HG03457 (cell line): Measurements from ENCODE around the gene BLCAP.
A peak's percentile ranks its signal among the peaks of the same experiment; 100 is the strongest.
"Not testable (repeated sequence)": the region's sequence is repeated elsewhere in the genome, so short reads cannot be mapped to it uniquely, and the experiment has no call there.

Source experiments
- ATAC-seq: cut with Tn5 transposase; IDR thresholded peaks from one replicate; pipeline ENCODE4 v1.9.1; 2021; ENCODE audit warnings: moderate number of reproducible peaks; ENCODE audit not compliant: unreplicated experiment

BLCAP gene

DNA sequence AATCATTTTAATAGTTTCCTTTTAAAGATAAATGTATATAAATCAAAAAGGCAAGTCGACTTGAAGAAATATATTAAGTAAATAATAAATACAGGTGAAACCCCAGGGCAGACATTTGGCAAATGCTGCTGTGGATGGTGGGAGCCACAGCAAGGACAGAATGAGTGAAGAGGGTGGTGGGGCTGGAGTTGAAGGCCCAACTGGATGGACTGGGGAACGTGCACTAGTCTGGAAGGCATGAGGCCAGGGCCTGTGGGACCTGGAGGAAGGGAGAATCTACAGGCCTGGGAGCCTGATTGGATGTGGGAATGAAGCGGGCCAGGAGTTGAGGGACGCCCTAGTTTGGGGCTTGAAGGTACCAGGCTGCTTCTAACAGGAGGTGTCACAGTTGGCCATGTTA lies 30.6 kb upstream of the BLCAP start:
- no peak for ATAC-seq

DNA sequence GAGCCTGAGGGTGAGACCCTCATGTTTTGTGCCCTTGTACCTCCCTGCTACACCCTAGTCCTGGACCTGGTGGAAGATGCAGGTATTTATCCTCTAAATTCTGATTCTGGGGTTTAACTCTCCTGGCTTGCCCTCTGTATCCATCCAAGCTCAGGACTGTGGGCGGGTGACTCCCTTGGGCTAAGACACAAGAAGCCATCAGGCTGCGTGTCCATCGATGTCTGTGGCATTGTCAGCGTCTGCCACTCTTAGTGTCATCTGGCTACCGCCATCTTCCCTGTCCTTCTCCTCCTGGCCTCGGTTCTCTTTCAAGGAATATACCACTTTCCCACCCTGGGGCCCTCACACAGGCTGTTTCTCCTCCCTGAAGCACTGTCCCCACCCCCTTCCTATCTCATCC lies 28.9 kb upstream of the BLCAP start:
- ATAC-seq, result no peak

DNA sequence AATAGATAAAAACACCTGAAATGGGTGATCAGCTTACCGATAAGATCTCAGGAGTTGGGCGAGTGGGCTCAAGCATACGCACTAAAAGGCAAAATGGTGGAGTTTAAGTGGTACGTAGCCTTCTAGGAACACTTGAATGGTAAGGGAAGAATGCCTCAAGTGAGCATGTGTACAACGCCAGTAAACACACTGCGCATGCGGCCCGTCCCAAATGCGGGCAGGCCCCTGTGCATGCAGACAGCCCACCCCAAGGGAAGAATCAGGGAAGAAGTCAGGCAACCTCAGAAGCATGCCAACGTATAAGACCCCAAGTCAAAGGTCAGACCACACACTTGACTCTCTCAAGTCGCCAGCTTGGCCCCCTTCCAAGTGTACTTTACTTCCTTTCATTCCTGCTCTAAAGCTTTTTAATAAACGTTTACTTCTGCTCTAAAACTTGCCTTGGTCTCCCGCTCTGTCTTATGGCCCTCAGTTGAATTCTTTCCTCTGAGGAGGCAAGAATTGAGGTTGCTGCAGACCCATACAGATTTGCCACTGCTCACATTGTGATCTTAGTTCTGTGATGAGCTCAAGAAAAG lies 27.1 kb upstream of the BLCAP start:
- ATAC-seq, result not testable (repeated sequence)

DNA sequence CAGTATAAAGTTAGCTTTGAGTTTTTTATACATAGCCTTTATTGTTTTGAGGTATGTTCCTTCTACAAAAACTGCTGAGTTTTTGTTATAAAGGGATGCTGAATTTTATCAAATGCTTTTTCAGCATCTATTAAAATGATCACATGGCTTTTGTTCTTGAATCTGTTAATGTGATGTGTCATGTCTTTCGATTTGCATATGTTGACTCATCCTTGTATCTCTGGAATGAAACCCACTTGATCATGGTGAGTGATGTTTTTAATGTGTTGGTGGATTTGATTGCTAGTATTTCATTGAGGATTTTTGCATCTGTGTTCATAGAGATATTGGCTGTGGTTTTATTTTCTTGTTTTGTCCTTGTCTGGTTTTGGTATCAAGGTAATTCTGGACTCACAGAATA lies 24.7 kb upstream of the BLCAP start:
- no peak for ATAC-seq

DNA sequence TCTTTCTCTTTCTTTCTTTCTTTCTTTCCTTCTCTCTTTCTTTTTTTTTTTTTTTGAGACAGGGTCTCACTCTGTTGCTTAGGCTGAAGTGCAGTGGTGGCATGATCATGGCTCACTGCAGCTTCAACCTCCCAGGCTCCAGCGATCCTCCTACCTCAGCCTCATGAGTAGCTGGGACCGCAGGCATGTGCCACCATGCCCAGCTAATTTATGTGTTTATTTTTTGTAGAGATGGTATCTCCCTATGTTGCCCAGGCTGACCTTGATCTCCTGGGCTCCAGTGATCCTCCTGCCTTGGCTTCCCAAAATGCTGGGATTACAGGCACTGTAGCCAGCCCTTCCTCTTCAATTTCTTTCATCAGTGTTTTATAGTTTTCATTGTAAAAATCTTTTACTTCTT lies 24.0 kb upstream of the BLCAP start:
- ATAC-seq, result not testable (repeated sequence)

DNA sequence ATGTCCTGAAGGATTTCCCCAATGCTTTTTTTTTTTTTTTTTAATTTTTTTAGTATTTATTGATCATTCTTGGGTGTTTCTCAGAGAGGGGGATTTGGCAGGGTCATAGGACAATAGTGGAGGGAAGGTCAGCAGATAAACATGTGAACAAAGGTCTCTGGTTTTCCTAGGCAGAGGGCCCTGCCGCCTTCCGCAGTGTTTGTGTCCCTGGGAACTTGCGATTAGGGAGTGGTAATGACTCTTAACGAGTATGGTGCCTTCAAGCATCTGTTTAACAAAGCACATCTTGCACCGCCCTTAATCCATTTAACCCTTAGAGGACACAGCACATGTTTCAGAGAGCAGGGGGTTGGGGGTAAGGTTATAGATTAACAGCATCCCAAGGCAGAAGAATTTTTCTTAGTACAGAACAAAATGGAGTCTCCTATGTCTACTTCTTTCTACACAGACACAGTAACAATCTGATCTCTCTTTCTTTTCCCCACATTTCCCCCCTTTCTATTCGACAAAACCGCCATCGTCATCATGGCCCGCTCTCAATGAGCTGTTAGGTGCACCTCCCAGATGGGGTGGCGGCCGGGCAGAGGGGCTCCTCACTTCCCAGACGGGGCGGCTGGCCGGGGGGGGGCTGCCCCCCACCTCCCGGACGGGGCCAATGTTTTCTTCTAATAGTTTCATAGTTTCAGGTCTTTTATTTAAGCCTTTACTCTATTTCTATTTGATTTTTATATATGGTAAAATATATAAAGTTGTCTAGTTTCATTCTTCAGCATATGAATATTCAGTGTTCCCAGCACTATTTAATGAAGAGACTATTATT lies 22.6 kb upstream of the BLCAP start:
- not testable (repeated sequence) for ATAC-seq

DNA sequence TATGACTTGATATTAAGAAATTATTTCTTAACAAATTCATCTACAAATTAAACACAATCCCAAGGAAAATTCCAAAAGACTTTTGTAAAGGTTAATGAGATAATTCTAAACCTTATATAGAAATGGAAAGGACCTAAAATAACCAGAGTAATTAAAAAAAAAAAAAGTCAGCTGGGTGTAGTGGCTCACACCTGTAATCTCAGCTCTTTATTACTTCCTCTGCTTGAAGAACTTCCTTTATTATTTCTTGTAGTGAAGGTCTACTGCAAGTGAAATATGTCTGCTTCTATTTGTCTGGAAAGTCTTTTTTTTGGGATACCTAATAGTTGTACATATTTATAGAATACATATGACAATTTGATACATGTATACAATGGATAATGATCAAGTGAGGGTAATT lies 20.2 kb upstream of the BLCAP start:
- ATAC-seq, result no peak

DNA sequence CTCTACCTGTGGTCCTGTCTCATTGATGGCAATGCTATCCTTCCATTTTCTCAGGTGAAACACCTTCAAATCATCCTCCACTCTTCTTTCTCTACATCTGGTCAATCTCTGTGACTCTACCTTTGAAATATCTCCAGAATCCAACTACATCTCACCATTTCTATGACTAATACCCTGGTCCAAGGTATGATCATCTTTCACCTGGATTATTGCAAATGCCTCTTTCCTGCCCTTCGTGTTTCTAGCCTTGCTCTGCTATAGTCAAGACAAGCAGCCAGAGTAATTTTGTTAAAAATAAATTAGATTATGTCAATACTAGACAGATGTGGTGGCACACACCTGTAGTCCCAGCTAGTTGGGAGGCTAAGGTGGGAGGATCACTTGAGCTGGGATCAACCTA lies 17.8 kb upstream of the BLCAP start:
- no peak for ATAC-seq

DNA sequence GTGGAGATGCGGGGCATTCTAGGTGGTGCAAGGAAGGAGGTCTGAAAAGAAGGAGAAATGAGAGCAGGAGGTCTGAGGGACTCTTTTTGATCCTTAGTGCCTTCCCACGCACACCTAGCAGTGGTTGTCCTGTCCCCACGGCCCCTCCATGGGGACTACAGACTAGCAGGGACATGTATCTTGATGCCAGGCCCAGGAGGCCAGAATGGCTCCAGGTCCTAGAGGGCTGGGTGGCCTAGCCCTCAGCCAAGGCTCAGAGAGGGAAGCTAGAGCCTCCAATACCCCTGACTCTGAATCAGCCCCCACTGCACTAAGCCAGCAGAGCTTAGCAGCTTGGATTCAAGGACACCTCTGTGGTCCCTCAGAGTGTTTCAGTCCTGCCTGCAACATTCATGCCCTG lies 16.7 kb upstream of the BLCAP start:
- no peak for ATAC-seq

DNA sequence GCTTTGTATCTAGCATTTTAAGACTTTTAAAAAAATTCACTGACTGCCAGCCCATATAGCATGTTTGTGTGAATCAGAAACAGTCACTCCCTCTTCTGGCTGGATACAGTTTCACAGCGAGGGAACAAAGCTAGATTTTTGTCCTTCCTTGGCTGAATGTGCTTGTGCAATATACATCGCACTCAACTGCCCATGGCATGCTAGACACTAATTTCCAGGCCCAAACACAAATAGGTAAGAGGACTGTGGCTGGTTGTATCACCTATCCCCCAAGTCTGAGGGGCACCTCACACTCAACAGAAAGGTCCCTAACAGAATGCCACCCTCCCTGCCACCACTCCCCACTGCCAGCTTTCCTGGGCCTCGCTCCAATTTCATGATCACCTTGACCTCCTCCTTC lies 16.2 kb upstream of the BLCAP start:
- ATAC-seq, result no peak

DNA sequence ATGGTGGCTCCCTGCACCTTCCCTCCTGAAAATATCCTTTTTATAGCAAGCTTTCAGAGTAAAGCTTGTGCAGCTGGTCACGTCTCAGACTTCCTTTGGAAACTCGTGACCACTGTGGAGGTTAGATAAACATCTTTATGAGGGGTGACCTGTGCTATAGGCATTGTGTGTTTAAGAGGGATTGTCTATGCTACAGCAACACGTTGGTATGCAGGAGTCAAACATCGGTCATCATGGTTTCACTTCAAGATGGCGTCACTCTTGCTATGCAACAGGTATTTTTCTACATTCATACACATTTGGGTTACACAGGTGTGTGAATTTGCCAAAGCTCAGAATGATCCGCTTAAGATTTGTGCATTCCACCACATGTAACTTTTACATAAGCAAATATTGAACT lies 14.6 kb upstream of the BLCAP start:
- ATAC-seq, result no peak

DNA sequence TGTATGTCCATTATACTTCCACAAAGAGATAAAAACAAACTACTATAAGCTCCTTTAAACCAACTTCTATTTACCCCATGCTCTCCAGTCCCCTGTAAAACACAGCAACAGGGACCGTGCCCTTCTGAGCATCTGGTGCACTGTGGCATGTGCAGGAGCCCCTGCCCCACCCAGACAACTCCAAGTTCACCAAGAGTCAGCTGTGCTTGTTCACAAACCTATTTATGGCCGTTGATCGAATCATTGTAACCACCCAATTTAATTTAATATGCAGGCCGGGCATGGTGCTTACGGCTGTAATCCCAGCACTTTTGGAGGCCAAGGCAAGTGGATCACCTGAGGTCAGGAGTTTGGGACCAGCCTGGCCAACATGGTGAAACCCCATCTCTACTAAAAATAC lies 13.7 kb upstream of the BLCAP start:
- ATAC-seq, result no peak

DNA sequence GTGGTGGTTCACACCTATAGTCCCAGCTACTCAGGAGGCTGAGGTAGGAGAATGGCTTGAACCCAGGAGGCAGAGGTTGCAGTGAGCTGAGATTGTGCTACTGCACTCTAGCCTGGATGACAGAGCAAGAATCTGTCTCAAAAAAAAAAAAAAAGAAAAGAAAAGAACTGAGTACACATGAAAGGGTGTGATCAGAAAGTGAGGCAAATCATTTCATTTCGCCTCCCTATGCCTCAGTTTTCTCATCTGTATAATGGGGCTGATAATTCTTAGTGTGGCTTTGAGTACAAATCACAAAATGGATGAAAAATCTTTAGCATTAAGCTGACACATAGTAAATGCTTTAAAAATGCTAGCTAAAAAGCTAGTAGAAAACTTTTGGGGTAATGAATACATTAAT lies 13.2 kb upstream of the BLCAP start:
- ATAC-seq, result not testable (repeated sequence)

DNA sequence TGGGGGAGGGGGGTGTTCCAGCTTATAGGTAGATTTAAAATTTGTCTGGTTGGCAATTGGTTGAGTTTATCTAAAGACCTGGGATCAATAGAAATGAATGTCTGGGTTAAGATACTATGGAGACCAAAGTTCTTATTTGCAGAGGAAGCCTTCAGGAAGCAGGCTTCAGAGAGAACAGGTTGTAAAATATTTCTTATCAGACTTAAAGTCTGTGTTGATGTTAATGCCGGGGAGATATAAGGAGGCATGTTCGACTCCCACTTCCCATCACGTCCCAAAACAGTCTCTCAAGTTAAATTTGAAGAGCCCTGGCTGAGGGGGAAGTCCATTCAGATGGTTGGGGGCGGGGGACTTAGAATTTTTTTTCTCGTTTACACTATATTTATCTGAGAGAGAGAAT lies 12.3 kb upstream of the BLCAP start:
- ATAC-seq, result no peak

DNA sequence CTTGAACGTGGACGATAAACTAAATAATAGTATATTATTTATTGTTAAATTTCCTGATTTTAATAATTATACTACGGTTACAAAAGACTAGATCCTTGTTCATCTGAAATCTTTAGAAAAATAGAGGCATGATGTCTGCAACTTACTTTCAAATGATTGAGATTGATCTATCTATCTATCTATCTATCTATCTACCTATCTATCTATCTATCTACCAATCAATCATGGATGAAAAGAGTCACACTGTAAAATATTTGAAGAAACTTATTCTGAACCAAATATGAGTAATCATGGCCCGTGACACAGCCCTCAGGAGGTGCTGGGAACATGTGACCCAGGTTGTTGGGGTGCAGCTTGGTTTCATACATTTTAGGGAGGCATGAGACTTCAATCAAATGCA lies 11.7 kb upstream of the BLCAP start:
- no peak for ATAC-seq

DNA sequence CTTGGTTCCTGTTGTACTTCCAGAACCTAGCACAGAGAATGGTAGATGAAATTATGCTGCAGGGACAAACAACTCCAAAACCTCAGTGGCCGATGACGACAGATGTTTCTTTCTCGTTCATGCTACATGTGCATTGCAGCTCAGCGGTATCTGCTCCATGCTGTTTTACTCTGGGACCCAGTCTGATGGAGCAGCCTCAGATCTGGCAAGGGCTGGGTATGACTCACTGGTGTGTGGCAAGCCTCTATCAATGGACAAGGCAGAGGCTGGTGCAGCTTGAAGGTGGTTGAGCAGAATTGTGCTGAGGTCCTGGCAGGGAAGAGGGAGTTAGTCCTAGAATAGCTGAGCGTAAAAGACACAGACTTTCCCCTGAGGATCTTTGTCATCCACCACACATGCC lies 10.3 kb upstream of the BLCAP start:
- ATAC-seq, result no peak

DNA sequence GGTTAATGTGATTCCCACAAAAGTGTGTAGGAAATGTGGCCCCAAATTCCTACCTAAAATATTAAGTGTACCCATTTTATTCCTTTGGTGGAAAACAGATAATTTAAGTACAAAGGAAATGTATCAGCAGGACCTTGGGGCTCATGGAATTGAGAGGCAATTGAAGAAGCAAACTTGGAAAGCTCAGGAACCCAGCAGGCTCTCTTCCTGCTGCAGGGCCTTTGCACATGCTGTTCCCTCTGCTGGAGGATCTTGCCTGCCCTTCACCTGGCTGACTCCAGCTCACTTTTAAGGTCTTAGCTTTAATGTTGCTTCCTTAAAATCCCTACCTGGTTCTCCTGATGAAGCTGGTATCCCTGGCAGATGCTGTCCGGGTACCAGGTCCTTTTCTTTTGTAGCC lies 9.8 kb upstream of the BLCAP start:
- no peak for ATAC-seq

DNA sequence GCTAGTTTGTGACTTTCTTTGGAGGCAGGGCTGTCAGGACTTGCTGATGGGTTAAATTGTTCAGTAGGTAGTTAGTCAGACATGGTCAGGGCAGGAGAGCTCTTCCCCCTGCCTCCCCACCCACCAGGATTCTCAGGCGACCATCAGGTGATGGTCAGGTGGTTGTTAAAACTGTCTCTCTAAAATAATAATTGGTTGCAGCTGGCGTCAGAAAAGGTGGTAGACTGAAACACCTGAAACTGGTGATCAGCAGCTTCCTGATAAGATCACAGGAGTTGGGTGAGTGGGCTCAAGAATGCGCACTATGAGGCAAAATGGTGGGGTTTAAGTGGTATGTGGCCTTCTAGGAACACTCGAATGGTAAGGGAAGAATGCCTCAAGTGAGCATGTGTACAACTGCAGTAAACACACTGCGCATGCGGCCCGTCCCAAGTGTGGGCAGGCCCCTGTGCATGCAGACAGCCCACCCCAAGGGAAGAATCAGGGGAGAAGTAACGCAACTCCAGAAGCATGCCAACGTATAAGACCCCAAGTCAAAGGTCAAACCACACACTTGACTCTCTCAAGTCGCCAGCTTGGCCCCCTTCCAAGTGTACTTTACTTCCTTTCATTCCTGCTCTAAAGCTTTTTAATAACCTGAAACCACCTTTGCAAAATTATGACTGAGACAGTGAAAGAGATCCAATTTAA lies 7.9 kb upstream of the BLCAP start:
- ATAC-seq, result no peak

DNA sequence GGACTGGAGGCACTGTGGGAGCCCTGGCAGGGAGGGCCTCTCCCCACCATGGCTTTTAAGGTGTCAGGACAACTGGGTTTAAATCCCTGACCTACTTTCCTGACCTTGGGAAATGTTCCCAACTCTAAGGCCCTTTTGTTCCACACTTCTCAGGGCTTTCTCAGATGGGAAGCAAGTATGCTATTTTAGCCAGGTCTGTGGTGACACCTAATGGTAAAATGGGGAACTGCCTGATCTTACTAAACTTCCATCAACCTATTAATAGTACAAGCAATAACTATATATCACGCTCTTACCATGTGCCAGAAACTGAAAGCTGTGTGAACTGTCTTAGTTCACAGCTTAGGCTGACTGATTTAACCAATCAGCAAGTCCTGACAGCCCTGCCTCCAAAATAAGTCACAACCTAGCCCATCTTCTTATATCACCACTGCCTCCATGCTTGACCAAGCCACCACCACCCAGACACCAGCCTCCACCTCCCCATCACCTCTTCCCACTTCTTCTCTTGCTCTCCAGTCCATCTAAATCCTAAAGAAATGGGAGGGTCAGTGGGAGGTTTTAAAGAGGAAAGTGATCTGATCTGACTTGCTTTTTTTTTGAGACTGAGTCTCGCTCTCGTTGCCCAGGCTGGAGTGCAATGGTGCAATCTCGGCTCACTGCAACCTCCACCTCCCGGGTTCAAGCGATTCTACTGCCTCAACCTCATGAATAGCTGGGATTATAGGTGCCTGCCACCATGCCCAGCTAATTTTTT lies 6.9 kb upstream of the BLCAP start:
- peak; percentile 79 for ATAC-seq

DNA sequence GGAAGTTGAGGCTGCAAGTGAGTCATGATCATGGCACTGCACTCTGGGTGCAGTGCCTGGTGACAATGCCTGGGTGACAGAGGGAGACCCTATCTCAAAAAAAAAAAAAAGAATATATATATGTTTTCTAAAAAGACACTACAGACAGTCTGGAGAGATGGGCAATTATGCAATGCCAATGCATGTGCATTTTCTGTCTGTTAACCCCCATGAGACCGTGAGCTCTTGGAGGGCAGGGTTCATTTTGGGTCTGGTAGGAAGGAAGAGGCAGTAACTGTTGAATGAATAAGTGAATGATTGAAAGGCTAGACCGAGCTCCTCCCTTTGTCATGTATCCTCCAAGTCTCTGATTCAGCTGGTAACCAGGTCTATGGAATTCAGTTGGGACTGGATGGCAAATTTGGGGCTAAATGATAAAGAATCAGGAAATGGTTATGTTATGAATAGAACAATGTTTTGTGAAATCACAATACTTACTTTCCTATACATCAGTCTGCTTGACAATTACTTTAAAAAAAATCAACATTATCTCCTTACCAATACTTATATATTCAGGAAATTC lies 5.6 kb upstream of the BLCAP start:
- ATAC-seq, result no peak

DNA sequence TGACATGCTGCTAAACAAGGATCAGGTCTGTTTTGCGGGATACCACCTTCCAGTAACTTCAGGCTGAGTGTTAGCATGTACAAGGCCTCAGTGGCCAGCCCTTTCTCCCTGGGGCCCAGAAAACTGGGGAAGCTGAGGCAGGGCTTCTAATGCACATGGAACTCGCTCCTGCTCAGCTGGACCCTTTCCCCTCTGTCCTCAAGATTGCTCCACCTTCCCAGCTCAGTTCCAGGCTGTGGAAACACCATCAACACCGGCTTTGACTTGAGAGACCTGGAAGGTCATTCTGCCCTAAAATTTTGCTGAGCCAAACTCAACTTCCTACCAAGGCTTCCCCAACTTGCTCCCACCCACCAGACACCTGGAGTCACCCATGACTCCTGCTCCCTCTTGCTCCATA lies 4.2 kb upstream of the BLCAP start:
- ATAC-seq, result no peak
